Gastroesophageal sphincter (tissue), 4 donors: Measurements from ENCODE around the gene PYDC2. TPM values are rescaled to one million over a fixed set of nuclear protein-coding genes. Genes with fewer than 3 reads are reported as not detected.

ENCODE experiments used
- ATAC-seq: fragments of 150-250 bp; one replicate; pipeline ENCODE4 v1.9.1; 2016; ENCODE audit warnings: mild to moderate bottlenecking, moderate library complexity
- H3K27ac ChIP-seq, 4 donors: fragments of 200-600 bp; sonication (generic) in 3 of 4; 1 replicate in 3 of 4; 2 replicates in 1 of 4; pipeline ENCODE4 v1.5.1; 2016 to 2019
- H3K27me3 ChIP-seq: fragments of 200-600 bp; sonication (generic); one replicate; pipeline ENCODE4 v1.5.1; 2019
- H3K36me3 ChIP-seq, 2 donors: fragments of 200-600 bp; sonication (generic); one replicate each; pipeline ENCODE4 v1.5.1; 2019; ENCODE audit warnings: control low read depth in 1 of 2
- H3K4me1 ChIP-seq, 3 donors: fragments of 200-600 bp; sonication (generic); 1 replicate in 2 of 3; 2 replicates in 1 of 3; pipeline ENCODE4 v1.5.1; 2016 to 2019; ENCODE audit warnings: control low read depth in 2 of 3
- H3K4me3 ChIP-seq, 2 donors: fragments of 200-600 bp; sonication (generic); one replicate each; pipeline ENCODE4 v1.5.1; 2019; ENCODE audit warnings: mild to moderate bottlenecking in 1 of 2, moderate library complexity in 1 of 2
- H3K9me3 ChIP-seq, 3 donors: fragments of 200-600 bp; sonication (generic); one replicate each; pipeline ENCODE4 v1.5.1; 2017 to 2019; ENCODE audit warnings: control low read depth in 2 of 3
- CTCF ChIP-seq, 4 experiments: fragments of 200-600 bp in 2 of 4; fragments of 450-650 bp in 2 of 4; sonication (generic) in 1 of 4; IDR thresholded peaks; one replicate each; pipeline ENCODE4 v1.5.1; 2017 to 2019; ENCODE audit warnings: antibody characterized with exemption in 4 of 4, mild to moderate bottlenecking in 2 of 4, moderate library complexity in 2 of 4
- EP300 ChIP-seq: sonication (generic); formaldehyde crosslinking; IDR thresholded peaks from one replicate; pipeline ENCODE4 v1.6.1; 2017; ENCODE audit warnings: antibody characterized with exemption, mild to moderate bottlenecking
- POLR2A ChIP-seq, 2 donors: fragments of 450-650 bp; IDR thresholded peaks; one replicate each; pipeline ENCODE4 v1.6.1; 2017; ENCODE audit warnings: antibody characterized with exemption in 2 of 2, mild to moderate bottlenecking in 2 of 2, moderate library complexity in 1 of 2
- POLR2AphosphoS5 ChIP-seq: sonication (generic); formaldehyde crosslinking; IDR thresholded peaks from one replicate; pipeline ENCODE4 v1.6.1; 2017; ENCODE audit warnings: antibody characterized with exemption
- WGBS, 2 donors: methylation state at CpG; one replicate each; pipeline ENCODE4 v1.1.5; 2018; ENCODE audit warnings: low coverage in 1 of 2; 5-methylcytosine and 5-hydroxymethylcytosine counted together
- small RNA-seq, 4 donors: library from RNA; depleted of rRNA; stranded (forward); fragments of <200 nt; gene quantifications; one replicate each; pipeline ENCODE3, GENCODE V24; 2016
- total RNA-seq, 4 donors: library from RNA; depleted of rRNA; stranded (reverse); fragments of >200 nt; gene quantifications; one replicate each; pipeline ENCODE4 v1.1.0, GENCODE V29; 2016

PYDC2 gene
- total RNA-seq, 4 donors from 2014 or later = not detected

- ATAC-seq = no peak
These were observed 39.9 kb downstream of the PYDC2 start for GRCh38 chr3:191500892-191501291.

GRCh38 chr3:191502583-191502982 is 41.6 kb downstream of the PYDC2 start:
- H3K4me1 ChIP-seq = peaks cover 0 to 10% (median 0%) of the 10 kb centered on the region in 3 donors
- 40 to 71% methylated on average over 3 of the region's 3 CpGs for WGBS, 2 donors

More at GRCh38 chr3:191500892-191501291, 39.9 kb downstream of the PYDC2 start:
- H3K27me3 ChIP-seq = peaks cover 6% of the 10 kb centered on the region
- no peak overlapping the region for H3K4me3 ChIP-seq
- peaks cover 0 to 10% (median 0%) of the 10 kb centered on the region in 3 donors for H3K4me1 ChIP-seq
- 82 to 97% methylated on average over 5 of the region's 5 CpGs for WGBS, 2 donors
- no peak overlapping the region for H3K27ac ChIP-seq
- H3K36me3 ChIP-seq = no peaks in the 10 kb centered on the region
- no peak for TF ChIP-seq POLR2A (IDR thresholded peaks at IDR 0.05)
- no peak for TF ChIP-seq CTCF (IDR thresholded peaks at IDR 0.05)
- TF ChIP-seq EP300 = no peak
- TF ChIP-seq POLR2AphosphoS5 = no peak
- no peaks in the 10 kb centered on the region for H3K9me3 ChIP-seq

GRCh38 chr3:191509078-191509477 is 48.1 kb downstream of the PYDC2 start:
- no peak overlapping the region for H3K27ac ChIP-seq
- no peaks in the 10 kb centered on the region for H3K36me3 ChIP-seq
- H3K27me3 ChIP-seq = no peaks in the 10 kb centered on the region
- no peaks in the 10 kb centered on the region for H3K4me1 ChIP-seq
- no peaks in the 10 kb centered on the region for H3K9me3 ChIP-seq
- TF ChIP-seq POLR2A (IDR thresholded peaks at IDR 0.05) (no peak), EP300 (no peak)
- no peak overlapping the region for H3K4me3 ChIP-seq
- ATAC-seq = no peak
- 65 to 72% methylated on average over 2 of the region's 2 CpGs for WGBS, 2 donors

More at GRCh38 chr3:191502583-191502982, 41.6 kb downstream of the PYDC2 start:
- TF ChIP-seq POLR2AphosphoS5 (no peak), CTCF (IDR thresholded peaks at IDR 0.05) (peak in 1 of 4 experiments; percentile 18)
- Histone ChIP-seq H3K4me3 (no peak overlapping the region), H3K27ac (no peak overlapping the region), H3K36me3 (no peaks in the 10 kb centered on the region), H3K9me3 (no peaks in the 10 kb centered on the region), H3K27me3 (peaks cover 6% of the 10 kb centered on the region)
- ATAC-seq = no peak

Small RNA genes lying within 50 kb of the gene (small RNA-seq; reads per million reads assigned to genes)
- gene PYDC2 = 0 reads per million in 4 donors

Other genes starting within 250 kb of the PYDC2 start
- 100 to 1,000 TPM; 133 to 248 (median 194) TPM for gene CCDC50, start 131.8 kb upstream of the PYDC2 start, total RNA-seq
- under 1 TPM in 1 of 4 donors, not detected in 3; 0.20 TPM for gene UTS2B, start 130.6 kb upstream of the PYDC2 start, total RNA-seq